Right ventricle myocardium inferior (tissue), 1 donor: ENCODE results near the gene AMPD3. TPM values are rescaled to one million over a fixed set of nuclear protein-coding genes. Genes with fewer than 3 reads are reported as not detected.

ENCODE experiments used
- ATAC-seq: fragments of 200-7000 bp; cut with Tn5 transposase; one replicate; pipeline ENCODE4 v1.9.1; 2020; ENCODE audit warnings: mild to moderate bottlenecking, moderate library complexity
- DNase-seq: peaks from one replicate; pipeline ENCODE4 v3.0.0; 2021; ENCODE audit errors: missing footprints
- intact Hi-C: fragments of 100-400 bp; cut with DNase I; formaldehyde crosslinking; loops from one replicate; pipeline ENCODE4 v1.11.0; 2022
- long read RNA-seq: library from polyadenylated mRNA; unstranded; transcript quantifications from one replicate; pipeline ENCODE4 v2.0.0, GENCODE V29; 2021
- total RNA-seq: library from RNA; stranded (reverse); fragmentation: NEBNext Ultra II Directional; extraction: Animal tissue kit (Norgen Biotek cat#: 25700); gene quantifications from one replicate; pipeline ENCODE4 v1.2.1, GENCODE V29; 2021
- donor health status: DM: no; HTN: yes; CAD: no; lungs with severe emphysema.

The AMPD3 gene
- 3.5 TPM for total RNA-seq
- long read RNA-seq = 0 reads

GRCh38 chr11:10454878-10455631 lies at the start of gene AMPD3:
Gene AMPD3, plus strand, starts transcription at chr11:10455264. Its CDS starts 6,256 bp downstream, at chr11:10461520.
- ATAC-seq = no peak
- intact Hi-C loops = no loop called here
- no peak for DNase-seq

GRCh38 chr11:10405865-10406592 lies 49.0 kb upstream of the AMPD3 start:
- peak; percentile 88 for ATAC-seq
- intact Hi-C loops = loop anchor here (1.0 to 10.0 kb wide), 3 partner anchors 109 to 329 kb away; no protein-coding TSS in a partner anchor
- no peak for DNase-seq

GRCh38 chr11:10407055-10407454 lies 48.0 kb upstream of the AMPD3 start:
- DNase-seq (no peak), ATAC-seq (no peak)
- intact Hi-C loops = loop anchor here (10.0 kb wide), 1 partner anchor 108 kb away; no protein-coding TSS in a partner anchor

GRCh38 chr11:10407749-10408685 lies 47.0 kb upstream of the AMPD3 start:
- DNase-seq = no peak
- no peak for ATAC-seq
- intact Hi-C loops = loop anchor here (10.0 kb wide), 1 partner anchor 107 kb away; no protein-coding TSS in a partner anchor

GRCh38 chr11:10409207-10409661 lies 45.8 kb upstream of the AMPD3 start:
- peak; percentile 32 for ATAC-seq
- intact Hi-C loops = loop anchor here (10.0 kb wide), 1 partner anchor 106 kb away; no protein-coding TSS in a partner anchor

GRCh38 chr11:10410106-10410843 lies 44.8 kb upstream of the AMPD3 start:
- DNase-seq = no peak
- intact Hi-C loops = no loop called here
- no peak for ATAC-seq

More at GRCh38 chr11:10409207-10409661, 45.8 kb upstream of the AMPD3 start:
- DNase-seq = no peak

- intact Hi-C loops = no loop called here
- ATAC-seq = no peak
- DNase-seq = no peak
Observed at GRCh38 chr11:10410844-10411200, 44.2 kb upstream of the AMPD3 start.

- intact Hi-C loops = no loop called here
- DNase-seq (no peak), ATAC-seq (no peak)
Observed at GRCh38 chr11:10412266-10412665, 42.8 kb upstream of the AMPD3 start.

GRCh38 chr11:10413268-10413667 lies 41.8 kb upstream of the AMPD3 start:
- DNase-seq = no peak
- ATAC-seq = no peak
- intact Hi-C loops = no loop called here

GRCh38 chr11:10414181-10414580 lies 40.9 kb upstream of the AMPD3 start:
- intact Hi-C loops = no loop called here
- ATAC-seq = no peak
- no peak for DNase-seq

- intact Hi-C loops = no loop called here
- ATAC-seq (peak; percentile 70), DNase-seq (peak; percentile 83)
Observed at GRCh38 chr11:10414659-10415058, 40.4 kb upstream of the AMPD3 start.

GRCh38 chr11:10415817-10416392 lies 39.2 kb upstream of the AMPD3 start:
- no peak for DNase-seq
- intact Hi-C loops = no loop called here
- ATAC-seq = no peak

- intact Hi-C loops = no loop called here
- ATAC-seq (no peak), DNase-seq (no peak)
Observed at GRCh38 chr11:10418259-10418949, 36.7 kb upstream of the AMPD3 start.

- DNase-seq (no peak), ATAC-seq (no peak)
- intact Hi-C loops = no loop called here
Observed at GRCh38 chr11:10418950-10419310, 36.1 kb upstream of the AMPD3 start.

- DNase-seq (no peak), ATAC-seq (no peak)
- intact Hi-C loops = no loop called here
Observed at GRCh38 chr11:10426475-10426874, 28.6 kb upstream of the AMPD3 start.

GRCh38 chr11:10428453-10428852 lies 26.6 kb upstream of the AMPD3 start:
- ATAC-seq (no peak), DNase-seq (no peak)
- intact Hi-C loops = no loop called here

GRCh38 chr11:10429526-10429925 lies 25.5 kb upstream of the AMPD3 start:
- intact Hi-C loops = no loop called here
- no peak for ATAC-seq
- DNase-seq = no peak
